NOMO-1 treated with dmso at 0.1 percent for 144 hours (cell line): ENCODE results near the gene LMOD3.

Source experiments
- DNase-seq: peaks from one replicate; lab custom pipeline; 2025; ENCODE audit not compliant: unreplicated experiment; lab: John Stamatoyannopoulos, UW

The LMOD3 gene

GRCh38 chr3:69065318-69065964 is 57.0 kb downstream of the LMOD3 start:
- DNase-seq = no peak

- no peak for DNase-seq
Observed at GRCh38 chr3:69063636-69064035, 58.8 kb downstream of the LMOD3 start.

GRCh38 chr3:69059688-69060087 is 62.7 kb downstream of the LMOD3 start:
- no peak for DNase-seq

GRCh38 chr3:69058947-69059224 is 63.5 kb downstream of the LMOD3 start:
- no peak for DNase-seq

- DNase-seq = no peak
Observed at GRCh38 chr3:69058180-69058946, 64.0 kb downstream of the LMOD3 start.
